Fibroblast of lung (primary cell): ENCODE data around the gene HK2. TPM values are rescaled to one million over a fixed set of nuclear protein-coding genes. Genes with fewer than 3 reads are reported as not detected.

Source experiments
- DNase-seq, 2 donors: peaks; one replicate each; pipeline versions ENCODE4 v3.0.0 to v3.0.0-alpha.2; 2010; ENCODE audit warnings: low read depth in 2 of 2
- H2AFZ ChIP-seq: 2 replicates; pipeline ENCODE4 v1.5.1; 2012; ENCODE audit warnings: low read length, control low read depth, inconsistent platforms
- H3K27ac ChIP-seq: 2 replicates; pipeline ENCODE4 v1.5.1; 2011; ENCODE audit warnings: low read length, control low read depth; ENCODE audit not compliant: insufficient read depth
- H3K27me3 ChIP-seq: 2 replicates; pipeline ENCODE4 v1.5.1; 2011; ENCODE audit warnings: mild to moderate bottlenecking, low read length; ENCODE audit not compliant: control insufficient read depth, insufficient read depth
- H3K36me3 ChIP-seq: 2 replicates; pipeline ENCODE4 v1.5.1; 2011; ENCODE audit warnings: low read length; ENCODE audit not compliant: control insufficient read depth, insufficient read depth
- H3K4me1 ChIP-seq: 2 replicates; pipeline ENCODE4 v1.5.1; 2011; ENCODE audit warnings: low read length; ENCODE audit not compliant: control insufficient read depth, insufficient read depth; ENCODE audit errors: extremely low read depth
- H3K4me2 ChIP-seq: 2 replicates; pipeline ENCODE4 v1.5.1; 2011; ENCODE audit warnings: low read length, control low read depth; ENCODE audit not compliant: insufficient read depth; ENCODE audit errors: extremely low read depth
- H3K4me3 ChIP-seq, 4 experiments: fragments of 200-600 bp in 1 of 4; sonication (generic) in 1 of 4; replicated peaks in 1 of 4; 2 replicates each; pipeline ENCODE4 v1.5.1; 2011 to 2016; ENCODE audit warnings: low read length in 4 of 4, low read depth in 3 of 4, mild to moderate bottlenecking in 3 of 4, control low read depth in 2 of 4, inconsistent platforms in 1 of 4, mixed read lengths in 1 of 4; ENCODE audit not compliant: insufficient read depth in 1 of 4; ENCODE audit errors: control extremely low read depth in 1 of 4
- H3K79me2 ChIP-seq: 2 replicates; pipeline ENCODE4 v1.5.1; 2012; ENCODE audit warnings: mild to moderate bottlenecking, low read length, inconsistent platforms; ENCODE audit not compliant: control insufficient read depth, insufficient read depth
- H3K9ac ChIP-seq: 2 replicates; pipeline ENCODE4 v1.5.1; 2011; ENCODE audit warnings: mild to moderate bottlenecking, low read length, control low read depth; ENCODE audit not compliant: insufficient read depth
- H3K9me3 ChIP-seq: 2 replicates; pipeline ENCODE4 v1.5.1; 2012; ENCODE audit warnings: low read depth, low read length; ENCODE audit not compliant: control insufficient read depth, insufficient read depth
- H4K20me1 ChIP-seq: 2 replicates; pipeline ENCODE4 v1.5.1; 2011; ENCODE audit warnings: low read length; ENCODE audit not compliant: control insufficient read depth, insufficient read depth; ENCODE audit errors: extremely low read depth
- CTCF ChIP-seq, 2 donors: IDR thresholded peaks in 1 of 2; conservative IDR thresholded peaks in 1 of 2; 1 replicate in 1 of 2; 2 replicates in 1 of 2; pipeline ENCODE4 v1.5.1; 2011 to 2012; ENCODE audit warnings: low read length in 2 of 2, control low read depth in 1 of 2, inconsistent platforms in 1 of 2, low read depth in 1 of 2, mild to moderate bottlenecking in 1 of 2
- EZH2 ChIP-seq: IDR thresholded peaks from 2 replicates; pipeline ENCODE4 v1.5.1; 2012; ENCODE audit warnings: low read length, control low read depth, mild to moderate bottlenecking; ENCODE audit errors: missing control alignments
- polyA plus RNA-seq, 2 donors: library from polyadenylated mRNA; depleted of rRNA in 1 of 2; stranded (reverse) in 1 of 2; unstranded in 1 of 2; fragments of >200 nt; gene quantifications; 2 replicates each; pipeline ENCODE4 v1.2.1, GENCODE V29; 2011 to 2012; ENCODE audit warnings: missing spikeins in 1 of 2
- total RNA-seq: library from RNA; depleted of rRNA; stranded (reverse); fragments of >200 nt; gene quantifications from 2 replicates; pipeline ENCODE4 v1.2.1, GENCODE V29; 2014

Gene HK2
- total and polyA plus RNA-seq, 2 donors (not counting 1 experiment from before 2014, with no cell fraction given), result 15.7 to 19.3 TPM

GRCh38 chr2:74856004-74856578, 22.2 kb downstream of the HK2 start:
- no peak overlapping the region for H3K9ac ChIP-seq
- no peak for TF ChIP-seq EZH2
- TF ChIP-seq CTCF (conservative IDR thresholded peaks at IDR 0.05 in 1 of 2, IDR thresholded peaks at IDR 0.05 in 1 of 2; ENCODE audit: low read depth in 1 of 2, low read length in 2 of 2), result no peak
- H2AFZ ChIP-seq, result no peak overlapping the region
- H3K4me2 ChIP-seq, result no peak overlapping the region
- H3K27ac ChIP-seq, result no peak overlapping the region
- peaks cover 6% of the 10 kb centered on the region for H3K79me2 ChIP-seq
- H3K4me3 ChIP-seq, result no peak overlapping the region
- no peaks in the 10 kb centered on the region for H4K20me1 ChIP-seq
- no peaks in the 10 kb centered on the region for H3K9me3 ChIP-seq
- DNase-seq, result no peak
- H3K27me3 ChIP-seq, result no peaks in the 10 kb centered on the region
- H3K36me3 ChIP-seq, result peaks cover 4% of the 10 kb centered on the region
- H3K4me1 ChIP-seq, result peaks cover 7% of the 10 kb centered on the region

GRCh38 chr2:74856599-74856998, 22.7 kb downstream of the HK2 start:
- Histone ChIP-seq H3K4me3 (no peak overlapping the region), H3K9ac (no peak overlapping the region), H3K27ac (no peak overlapping the region), H3K36me3 (peaks cover 4% of the 10 kb centered on the region), H4K20me1 (no peaks in the 10 kb centered on the region), H3K79me2 (peaks cover 6% of the 10 kb centered on the region), H3K4me1 (peaks cover 5% of the 10 kb centered on the region), H2AFZ (no peak overlapping the region), H3K27me3 (no peaks in the 10 kb centered on the region), H3K4me2 (no peak overlapping the region), H3K9me3 (no peaks in the 10 kb centered on the region)
- TF ChIP-seq CTCF (conservative IDR thresholded peaks at IDR 0.05 in 1 of 2, IDR thresholded peaks at IDR 0.05 in 1 of 2; ENCODE audit: low read depth in 1 of 2, low read length in 2 of 2), result no peak
- TF ChIP-seq EZH2, result no peak
- DNase-seq, result no peak

GRCh38 chr2:74857215-74857614, 23.3 kb downstream of the HK2 start:
- no peak for DNase-seq
- Histone ChIP-seq H3K36me3 (peaks cover 4% of the 10 kb centered on the region), H3K4me1 (peaks cover under 1% of the 10 kb centered on the region), H2AFZ (no peak overlapping the region), H3K9me3 (no peaks in the 10 kb centered on the region), H3K9ac (no peak overlapping the region), H3K27me3 (no peaks in the 10 kb centered on the region), H4K20me1 (no peaks in the 10 kb centered on the region), H3K79me2 (peaks cover 3% of the 10 kb centered on the region), H3K4me2 (no peak overlapping the region), H3K27ac (no peak overlapping the region), H3K4me3 (no peak overlapping the region)
- TF ChIP-seq CTCF (conservative IDR thresholded peaks at IDR 0.05 in 1 of 2, IDR thresholded peaks at IDR 0.05 in 1 of 2; ENCODE audit: low read depth in 1 of 2, low read length in 2 of 2) (no peak), EZH2 (no peak)
